Adipocyte (in vitro differentiated cells): ENCODE data around the gene RANBP10.

Experiments
- DNase-seq: peaks from one replicate; pipeline ENCODE4 v3.0.0-alpha.2; 2015; ENCODE audit warnings: low read depth
- H3K27me3 ChIP-seq: replicated peaks from 2 replicates; pipeline ENCODE4 v1.7.0; 2013; ENCODE audit warnings: mild to moderate bottlenecking, low read length, moderate library complexity; ENCODE audit not compliant: control insufficient read depth, insufficient read depth
- H3K36me3 ChIP-seq: 2 replicates; pipeline ENCODE4 v1.7.0; 2013; ENCODE audit warnings: low read length, mild to moderate bottlenecking, moderate library complexity; ENCODE audit not compliant: control insufficient read depth, insufficient read depth, severe bottlenecking
- H3K4me1 ChIP-seq: 2 replicates; pipeline ENCODE4 v1.7.0; 2013; ENCODE audit warnings: mild to moderate bottlenecking, low read length, moderate library complexity; ENCODE audit not compliant: control insufficient read depth, insufficient read depth
- H3K4me3 ChIP-seq: 2 replicates; pipeline ENCODE4 v1.7.0; 2013; ENCODE audit warnings: mild to moderate bottlenecking, low read length, moderate library complexity
- H3K9ac ChIP-seq: 2 replicates; pipeline ENCODE4 v1.7.0; 2013; ENCODE audit warnings: mild to moderate bottlenecking, low read length, moderate library complexity
- H3K9me3 ChIP-seq: 2 replicates; pipeline ENCODE4 v1.7.0; 2013; ENCODE audit warnings: mild to moderate bottlenecking, low read length, moderate library complexity; ENCODE audit not compliant: control insufficient read depth

The RANBP10 gene

DNA sequence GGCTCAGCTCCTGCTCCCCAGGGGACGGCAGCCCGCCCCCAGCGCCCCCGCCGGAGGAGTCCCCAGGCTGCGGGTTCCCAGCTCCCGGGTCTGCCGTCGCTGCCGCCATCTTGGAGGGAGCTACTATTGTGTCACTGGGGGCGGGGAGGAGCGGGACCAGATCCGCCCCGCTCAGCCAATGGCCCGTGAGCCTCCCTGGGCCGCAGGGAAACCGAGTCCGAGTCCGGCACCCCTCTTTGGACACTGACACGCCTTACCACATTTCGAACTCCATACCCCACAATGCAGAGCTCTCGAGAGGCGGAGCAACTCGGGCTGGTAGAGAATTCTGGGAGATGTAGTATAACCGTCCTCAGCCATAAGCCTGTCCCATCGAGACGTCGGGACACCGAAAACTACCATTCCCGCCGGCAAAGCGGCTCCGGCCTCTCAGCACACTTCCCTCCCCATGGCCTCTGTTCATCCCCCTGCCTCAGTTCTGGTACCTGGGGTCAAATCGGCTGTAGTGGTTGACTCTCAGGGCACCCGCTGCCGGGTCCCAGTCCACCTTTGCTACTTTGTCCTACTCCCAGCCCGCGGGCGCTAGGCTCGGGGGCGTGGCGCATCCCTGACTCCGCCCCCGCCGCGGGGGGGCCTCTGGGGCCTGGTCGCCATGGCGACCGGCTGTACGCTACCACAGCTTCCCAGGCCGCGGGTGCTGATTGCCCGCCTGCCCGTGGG is at the start of gene RANBP10, which contains the start of gene TSNAXIP1:
Gene RANBP10 (minus strand): TSS at position 133 of the 720 bp plus-strand sequence. CDS start 24 bp downstream, at position 109.
Gene TSNAXIP1 (plus strand): TSS at position 462 of the 720 bp plus-strand sequence. CDS start 261 bp downstream, outside the sequence.
- peaks cover 4% of the 10 kb centered on the region for H3K36me3 ChIP-seq
- H3K9ac ChIP-seq = peak within 1 kb of the TSS; percentile 92
- H3K9me3 ChIP-seq = no peaks in the 10 kb centered on the region
- peak; percentile 100 for DNase-seq
- peak within 1 kb of the TSS; percentile 97 for H3K4me3 ChIP-seq
- H3K4me1 ChIP-seq = peaks cover 16% of the 10 kb centered on the region
- H3K27me3 ChIP-seq = no peaks in the 10 kb centered on the region

DNA sequence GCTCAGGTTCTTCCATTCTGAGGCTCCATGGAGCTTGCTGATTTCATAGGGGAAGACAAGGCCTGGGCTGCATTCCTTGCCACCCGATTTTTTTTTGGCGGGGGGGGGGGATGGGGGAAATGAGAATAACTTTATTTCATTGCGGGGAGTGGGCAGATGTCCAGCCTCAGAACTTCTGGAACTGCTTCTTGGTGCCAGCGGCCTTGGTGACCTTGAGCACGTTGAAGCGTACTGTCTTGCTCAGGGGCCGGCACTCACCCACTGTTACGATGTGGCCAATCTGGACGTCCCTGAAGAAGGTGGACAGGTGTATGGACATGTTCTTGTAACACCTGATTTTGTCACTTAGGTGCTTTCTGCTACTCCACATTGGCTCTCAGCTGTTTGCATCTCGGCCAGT is 49.4 kb upstream of the RANBP10 start:
- H3K36me3 ChIP-seq = no peaks in the 10 kb centered on the region
- no peak overlapping the region for H3K4me3 ChIP-seq
- peaks cover 35% of the 10 kb centered on the region for H3K4me1 ChIP-seq
- no peak overlapping the region for H3K9ac ChIP-seq
- no peaks in the 10 kb centered on the region for H3K9me3 ChIP-seq
- DNase-seq = no peak
- no peaks in the 10 kb centered on the region for H3K27me3 ChIP-seq

GRCh38 chr16:67853670-67854069 is 47.3 kb upstream of the RANBP10 start:
- DNase-seq = no peak
- no peaks in the 10 kb centered on the region for H3K9me3 ChIP-seq
- peaks cover 3% of the 10 kb centered on the region for H3K36me3 ChIP-seq
- H3K9ac ChIP-seq = no peak overlapping the region
- no peak overlapping the region for H3K4me3 ChIP-seq
- peaks cover 31% of the 10 kb centered on the region for H3K4me1 ChIP-seq
- no peaks in the 10 kb centered on the region for H3K27me3 ChIP-seq

- H3K27me3 ChIP-seq = no peaks in the 10 kb centered on the region
- peaks cover 44% of the 10 kb centered on the region for H3K4me1 ChIP-seq
- H3K4me3 ChIP-seq = peak overlapping the region; percentile 96
- no peaks in the 10 kb centered on the region for H3K9me3 ChIP-seq
- DNase-seq = no peak
- H3K36me3 ChIP-seq = peaks cover 3% of the 10 kb centered on the region
- H3K9ac ChIP-seq = peak overlapping the region; percentile 99
These were observed 41.8 kb upstream of the RANBP10 start for GRCh38 chr16:67848118-67848517.

DNA sequence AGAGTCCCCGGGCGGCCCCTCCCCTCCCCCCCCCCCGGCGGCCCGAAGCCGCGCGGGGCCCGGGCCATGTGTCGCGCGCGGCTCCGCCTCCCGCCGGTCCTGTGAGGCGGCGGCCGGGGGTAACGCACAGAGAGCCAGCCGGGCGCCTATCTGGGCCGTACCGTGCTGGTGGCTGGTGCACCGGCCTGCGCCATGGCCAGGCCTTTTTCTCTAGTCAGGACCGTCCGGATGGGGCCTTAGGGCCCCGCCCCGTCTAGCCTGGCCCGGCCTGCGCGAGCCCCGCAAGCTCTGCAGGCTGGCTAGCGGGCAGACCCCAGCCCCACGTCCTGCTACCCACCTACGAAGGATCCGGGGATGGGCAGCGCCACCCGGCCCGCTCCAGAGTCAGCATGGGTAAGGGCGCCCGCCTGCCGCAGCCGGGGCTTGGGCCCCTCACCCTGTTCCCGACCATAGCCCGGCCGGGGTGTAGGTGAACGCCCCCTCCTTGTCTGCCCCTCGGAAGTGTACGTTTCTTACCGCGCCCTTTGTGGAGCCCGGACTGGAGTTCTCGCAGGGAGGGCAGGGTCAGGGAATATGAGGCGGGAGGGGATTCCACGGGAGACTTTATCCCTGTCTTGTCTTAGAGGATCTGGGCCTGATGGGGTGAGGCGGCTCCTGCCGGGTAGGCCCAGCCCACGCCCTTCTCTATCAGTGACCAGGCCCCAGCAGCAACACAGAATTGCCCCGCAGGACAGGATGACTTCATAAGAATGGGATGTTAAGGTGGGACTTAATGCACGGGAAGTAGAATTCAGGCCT is 40.9 kb upstream of the RANBP10 start, which contains the start of gene CENPT:
Gene CENPT (minus strand): TSS at position 630 of the 798 bp plus-strand sequence. CDS start 13,834 bp downstream, outside the sequence.
- H3K4me3 ChIP-seq = peak within 1 kb of the TSS; percentile 96
- peaks cover 48% of the 10 kb centered on the region for H3K4me1 ChIP-seq
- H3K9ac ChIP-seq = peak within 1 kb of the TSS; percentile 99
- no peaks in the 10 kb centered on the region for H3K9me3 ChIP-seq
- H3K27me3 ChIP-seq = no peaks in the 10 kb centered on the region
- DNase-seq = peak; percentile 87
- H3K36me3 ChIP-seq = peaks cover 3% of the 10 kb centered on the region

- no peaks in the 10 kb centered on the region for H3K27me3 ChIP-seq
- H3K4me3 ChIP-seq = peak within 1 kb of the TSS; percentile 96
- H3K4me1 ChIP-seq = peaks cover 48% of the 10 kb centered on the region
- no peaks in the 10 kb centered on the region for H3K9me3 ChIP-seq
- H3K36me3 ChIP-seq = peaks cover 3% of the 10 kb centered on the region
- H3K9ac ChIP-seq = peak within 1 kb of the TSS; percentile 99
- peak; percentile 98 for DNase-seq
These were observed 40.1 kb upstream of the RANBP10 start, which contains the start of gene NUTF2 for GRCh38 chr16:67846320-67847063. NUTF2 (plus strand) TSS chr16:67846933; CDS start chr16:67865131, 18,198 bp downstream.

DNA sequence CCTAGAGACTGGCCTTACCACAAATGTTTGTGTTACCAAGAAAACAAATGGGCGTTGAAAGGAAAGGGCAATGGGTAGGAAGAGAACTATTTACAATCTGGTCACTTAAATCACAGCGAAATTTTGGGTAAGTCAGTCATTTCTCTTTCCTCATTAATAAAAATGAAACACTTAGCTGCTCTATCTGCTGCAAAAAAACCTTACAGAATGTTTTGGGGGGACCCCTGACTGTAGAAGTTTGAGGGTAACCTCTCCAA is 39.6 kb upstream of the RANBP10 start:
- H3K9me3 ChIP-seq = no peaks in the 10 kb centered on the region
- H3K4me1 ChIP-seq = peaks cover 48% of the 10 kb centered on the region
- no peaks in the 10 kb centered on the region for H3K27me3 ChIP-seq
- H3K9ac ChIP-seq = peak overlapping the region; percentile 99
- DNase-seq = no peak
- H3K4me3 ChIP-seq = peak overlapping the region; percentile 96
- H3K36me3 ChIP-seq = peaks cover 3% of the 10 kb centered on the region

- peaks cover 2% of the 10 kb centered on the region for H3K36me3 ChIP-seq
- H3K4me1 ChIP-seq = peaks cover 48% of the 10 kb centered on the region
- H3K9me3 ChIP-seq = no peaks in the 10 kb centered on the region
- H3K4me3 ChIP-seq = peak overlapping the region; percentile 96
- no peak for DNase-seq
- H3K9ac ChIP-seq = peak overlapping the region; percentile 99
- no peaks in the 10 kb centered on the region for H3K27me3 ChIP-seq
These were observed 39.1 kb upstream of the RANBP10 start for GRCh38 chr16:67845291-67846062.

DNA sequence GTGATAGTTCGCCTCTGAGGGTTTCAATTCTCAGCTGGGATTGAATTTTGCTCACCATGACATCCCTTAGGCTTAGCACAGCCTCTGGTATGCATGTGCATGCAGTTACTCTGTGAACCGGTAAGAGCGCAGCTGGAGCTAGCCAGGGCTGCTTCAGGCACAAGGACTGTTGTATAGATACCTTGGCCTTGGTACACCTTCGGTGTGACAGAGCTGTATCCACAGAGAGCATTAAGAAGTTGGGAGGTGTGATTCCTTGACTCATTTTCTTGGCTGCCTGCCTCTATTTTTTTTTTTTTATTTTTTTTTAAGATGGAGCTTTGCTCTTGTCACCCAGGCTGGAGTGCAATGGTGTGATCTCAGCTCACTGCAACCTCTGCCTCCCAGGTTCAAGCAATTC is 38.1 kb upstream of the RANBP10 start:
- peaks cover 48% of the 10 kb centered on the region for H3K4me1 ChIP-seq
- H3K9me3 ChIP-seq = no peaks in the 10 kb centered on the region
- peak; percentile 47 for DNase-seq
- no peaks in the 10 kb centered on the region for H3K36me3 ChIP-seq
- H3K27me3 ChIP-seq = no peaks in the 10 kb centered on the region
- H3K9ac ChIP-seq = no peak overlapping the region
- H3K4me3 ChIP-seq = peak overlapping the region; percentile 36

DNA sequence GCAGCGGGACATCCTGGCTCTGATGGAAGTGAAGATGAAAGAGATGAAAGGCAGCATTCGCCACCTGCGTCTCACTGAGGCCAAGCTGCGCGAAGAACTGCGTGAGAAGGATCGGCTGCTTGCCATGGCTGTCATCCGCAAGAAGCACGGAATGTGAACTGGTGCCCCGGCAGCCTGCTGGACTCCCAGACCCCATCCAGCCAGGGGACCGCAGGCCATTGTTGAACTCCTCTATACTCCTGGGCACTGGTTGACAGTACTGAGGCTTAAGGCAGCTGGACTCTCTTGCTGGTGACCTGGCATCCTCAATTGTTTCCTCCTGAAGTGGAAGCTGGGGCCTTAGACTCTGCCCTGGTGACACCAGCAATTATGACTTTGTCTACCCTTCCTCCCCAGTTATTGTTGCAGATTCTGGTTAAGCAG is 37.0 kb upstream of the RANBP10 start:
- peak; percentile 56 for DNase-seq
- peaks cover 43% of the 10 kb centered on the region for H3K4me1 ChIP-seq
- peak overlapping the region; percentile 99 for H3K9ac ChIP-seq
- H3K9me3 ChIP-seq = no peaks in the 10 kb centered on the region
- peak overlapping the region; percentile 96 for H3K4me3 ChIP-seq
- H3K27me3 ChIP-seq = no peaks in the 10 kb centered on the region
- no peaks in the 10 kb centered on the region for H3K36me3 ChIP-seq
